Loucy (cell line): Measurements from ENCODE around the gene CALU.

Experiments
- H2AFZ ChIP-seq: fragments of 200-600 bp; sonication (generic); 2 replicates; pipeline ENCODE4 v1.6.0; 2016; ENCODE audit warnings: antibody characterized with exemption, mild to moderate bottlenecking, low read length, moderate library complexity
- H3F3A ChIP-seq: fragments of 200-600 bp; 2 replicates; pipeline ENCODE4 v1.6.0; 2016; ENCODE audit warnings: antibody characterized with exemption, low read depth, mild to moderate bottlenecking
- H3K27me3 ChIP-seq: fragments of 200-600 bp; sonication (generic); 2 replicates; pipeline ENCODE4 v1.6.1; 2014; ENCODE audit warnings: low read length, mild to moderate bottlenecking; ENCODE audit not compliant: insufficient read depth, poor library complexity, severe bottlenecking
- H3K36me3 ChIP-seq: fragments of 200-600 bp; sonication (generic); 2 replicates; pipeline ENCODE4 v1.6.1; 2016; ENCODE audit warnings: low read length; ENCODE audit not compliant: insufficient read depth
- H3K4me1 ChIP-seq: fragments of 200-600 bp; sonication (generic); 2 replicates; pipeline ENCODE4 v1.5.1; 2014; ENCODE audit warnings: low read length, mild to moderate bottlenecking; ENCODE audit not compliant: insufficient read depth, poor library complexity, severe bottlenecking
- H3K4me2 ChIP-seq: fragments of 200-600 bp; sonication (generic); 2 replicates; pipeline ENCODE4 v1.6.0; 2014; ENCODE audit warnings: antibody characterized with exemption, low read length, low read depth, mild to moderate bottlenecking; ENCODE audit not compliant: poor library complexity, severe bottlenecking
- H3K4me3 ChIP-seq: fragments of 200-600 bp; sonication (generic); 2 replicates; pipeline ENCODE4 v1.5.1; 2014; ENCODE audit warnings: low read length, mild to moderate bottlenecking, mixed read lengths; ENCODE audit not compliant: poor library complexity, severe bottlenecking
- H3K79me2 ChIP-seq: fragments of 200-600 bp; sonication (generic); 2 replicates; pipeline ENCODE4 v1.6.1; 2014; ENCODE audit warnings: low read length; ENCODE audit not compliant: insufficient read depth
- H3K9ac ChIP-seq: fragments of 200-600 bp; sonication (generic); 2 replicates; pipeline ENCODE4 v1.6.0; 2014; ENCODE audit warnings: mild to moderate bottlenecking, low read depth, low read length, moderate library complexity; ENCODE audit not compliant: poor library complexity, severe bottlenecking
- H3K9me2 ChIP-seq: fragments of 200-600 bp; sonication (generic); replicated peaks from 2 replicates; pipeline ENCODE4 v1.6.1; 2016; ENCODE audit warnings: low read depth, low read length, mixed read lengths
- H3K9me3 ChIP-seq: fragments of 200-600 bp; sonication (generic); 2 replicates; pipeline ENCODE4 v1.6.1; 2014; ENCODE audit warnings: mild to moderate bottlenecking, antibody characterized with exemption, low read length, low read depth; ENCODE audit not compliant: insufficient read depth
- H4K20me1 ChIP-seq: fragments of 200-600 bp; sonication (generic); 2 replicates; pipeline ENCODE4 v1.6.0; 2014; ENCODE audit warnings: antibody characterized with exemption, low read length, mild to moderate bottlenecking; ENCODE audit not compliant: insufficient read depth, poor library complexity, severe bottlenecking
- CTCF ChIP-seq: fragments of 200-600 bp; sonication (generic); conservative IDR thresholded peaks from 2 replicates; pipeline ENCODE4 v1.5.1; 2014; ENCODE audit warnings: mild to moderate bottlenecking, antibody characterized with exemption, low read length
- EZH2phosphoT487 ChIP-seq: fragments of 200-600 bp; IDR thresholded peaks from 2 replicates; pipeline ENCODE4 v1.6.1; 2018; ENCODE audit warnings: antibody characterized with exemption, mild to moderate bottlenecking, moderate library complexity, borderline replicate concordance

CALU gene

GRCh38 chr7:128794020-128794419 is 54.9 kb downstream of the CALU start:
- Histone ChIP-seq H3K79me2 (peaks cover 36% of the 10 kb centered on the region), H3K27me3 (no peaks in the 10 kb centered on the region), H2AFZ (no peak overlapping the region), H3K4me2 (peak overlapping the region; percentile 98), H4K20me1 (peaks cover 4% of the 10 kb centered on the region), H3K36me3 (peaks cover 10% of the 10 kb centered on the region; the same call in 1 of the 2 replicates), H3K4me3 (peak overlapping the region; percentile 98), H3K9me3 (no peaks in the 10 kb centered on the region), H3K4me1 (peaks cover 28% of the 10 kb centered on the region), H3K9ac (peak overlapping the region; percentile 88), H3K9me2 (no peaks in the 10 kb centered on the region), H3F3A (peaks cover 5% of the 10 kb centered on the region)
- TF ChIP-seq CTCF (peak; percentile 63), EZH2phosphoT487 (no peak)

GRCh38 chr7:128794436-128794835 is 55.3 kb downstream of the CALU start:
- H3K4me2 ChIP-seq: peak overlapping the region; percentile 98
- H3K9me2 ChIP-seq: no peaks in the 10 kb centered on the region
- H4K20me1 ChIP-seq: peaks cover 4% of the 10 kb centered on the region
- peaks cover 3% of the 10 kb centered on the region; the same call in 1 of the 2 replicates for H3F3A ChIP-seq
- H3K9me3 ChIP-seq: no peaks in the 10 kb centered on the region
- TF ChIP-seq EZH2phosphoT487 (no peak), CTCF (no peak)
- no peak overlapping the region for H2AFZ ChIP-seq
- H3K4me1 ChIP-seq: peaks cover 28% of the 10 kb centered on the region
- H3K36me3 ChIP-seq: peaks cover 10% of the 10 kb centered on the region; the same call in 1 of the 2 replicates
- peak overlapping the region; percentile 98 for H3K4me3 ChIP-seq
- H3K9ac ChIP-seq: peak overlapping the region; percentile 88
- H3K27me3 ChIP-seq: no peaks in the 10 kb centered on the region
- peaks cover 36% of the 10 kb centered on the region for H3K79me2 ChIP-seq

GRCh38 chr7:128795129-128795528 is 56.0 kb downstream of the CALU start:
- Histone ChIP-seq H3K9me2 (no peaks in the 10 kb centered on the region), H3K4me2 (peak overlapping the region; percentile 98), H3K9me3 (no peaks in the 10 kb centered on the region), H3K79me2 (peaks cover 36% of the 10 kb centered on the region), H3K4me1 (peaks cover 27% of the 10 kb centered on the region), H2AFZ (no peak overlapping the region), H3K27me3 (no peaks in the 10 kb centered on the region), H3K4me3 (no peak overlapping the region), H4K20me1 (peaks cover 4% of the 10 kb centered on the region), H3K36me3 (peaks cover 10% of the 10 kb centered on the region; the same call in 1 of the 2 replicates), H3F3A (peaks cover 3% of the 10 kb centered on the region; the same call in 1 of the 2 replicates), H3K9ac (peak overlapping the region; percentile 88)
- TF ChIP-seq CTCF (no peak), EZH2phosphoT487 (no peak)
